HT1080 (cell line): Measurements from ENCODE around the gene EIF3K. TPM values are rescaled to one million over a fixed set of nuclear protein-coding genes. Genes with fewer than 3 reads are reported as not detected.

Experiments used
- DNase-seq: peaks from one replicate; pipeline ENCODE4 v3.0.0-alpha.2; 2015; ENCODE audit warnings: low read depth
- total RNA-seq: library from RNA; depleted of rRNA; stranded (reverse); fragments of >200 nt; shearing (Covaris generic); gene quantifications from 2 replicates; pipeline ENCODE4 v1.2.3, GENCODE V29; 2014

EIF3K gene
- total RNA-seq, 1 experiment from 2014 or later = 564 TPM

DNA sequence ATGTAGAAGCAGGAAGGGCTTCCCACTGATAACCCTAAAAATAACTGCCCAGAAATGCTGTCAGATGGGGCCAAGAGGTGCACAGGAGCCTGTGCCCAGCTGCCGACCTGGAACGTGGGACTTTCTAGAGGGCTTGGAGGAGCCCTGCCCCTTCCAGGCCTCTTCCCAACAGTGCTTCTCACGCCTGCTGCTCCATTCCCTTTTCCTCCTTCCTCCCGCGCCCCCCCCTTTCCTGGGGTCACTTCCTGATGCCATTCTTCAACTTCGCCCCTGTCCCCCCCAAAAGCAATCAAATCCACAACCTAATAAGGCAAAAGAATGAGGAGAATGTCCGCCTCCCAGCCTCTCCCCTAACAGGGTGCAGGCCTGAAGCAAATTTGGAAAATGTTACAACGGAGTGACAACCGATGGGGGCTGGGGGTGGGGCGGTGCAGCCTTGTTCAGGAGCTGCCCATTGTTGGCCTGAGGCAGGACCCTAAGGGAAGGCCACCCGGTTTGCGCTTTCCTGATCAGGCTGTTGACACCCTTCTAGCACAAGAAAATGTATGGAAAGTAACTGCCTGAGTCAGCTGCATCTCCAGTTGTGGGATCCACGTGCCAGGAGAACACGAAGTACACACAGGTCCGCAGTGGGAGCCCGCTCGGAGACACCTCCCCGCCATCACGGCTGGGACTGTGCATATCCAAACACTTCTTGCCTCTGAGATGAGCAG is 47.1 kb downstream of the EIF3K start:
- no peak for DNase-seq

- DNase-seq = peak; percentile 77
These were observed 47.9 kb downstream of the EIF3K start for GRCh38 chr19:38666663-38667511.

- DNase-seq = peak; percentile 65
These were observed 48.7 kb downstream of the EIF3K start for GRCh38 chr19:38667661-38668171.

DNA sequence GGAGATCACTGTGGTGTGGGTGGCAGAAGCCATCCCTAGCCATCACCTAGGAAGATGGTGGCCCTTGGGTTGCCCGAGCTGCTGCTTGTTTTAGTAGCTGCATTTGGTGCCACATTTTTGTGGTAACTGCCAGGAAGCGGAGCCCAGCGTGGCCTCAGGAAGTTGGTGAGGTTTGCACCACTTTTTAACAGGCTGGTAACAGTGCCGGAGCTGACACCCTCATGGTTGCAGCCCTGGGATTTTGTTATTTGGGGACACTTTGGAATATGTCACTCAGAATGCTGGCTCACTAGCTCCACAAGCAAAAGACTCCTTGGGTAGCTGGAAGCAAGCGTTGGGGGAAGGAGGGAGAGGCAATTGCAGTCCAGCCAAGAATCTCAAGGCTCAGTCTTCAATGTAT is 50.6 kb downstream of the EIF3K start:
- DNase-seq = no peak

DNA sequence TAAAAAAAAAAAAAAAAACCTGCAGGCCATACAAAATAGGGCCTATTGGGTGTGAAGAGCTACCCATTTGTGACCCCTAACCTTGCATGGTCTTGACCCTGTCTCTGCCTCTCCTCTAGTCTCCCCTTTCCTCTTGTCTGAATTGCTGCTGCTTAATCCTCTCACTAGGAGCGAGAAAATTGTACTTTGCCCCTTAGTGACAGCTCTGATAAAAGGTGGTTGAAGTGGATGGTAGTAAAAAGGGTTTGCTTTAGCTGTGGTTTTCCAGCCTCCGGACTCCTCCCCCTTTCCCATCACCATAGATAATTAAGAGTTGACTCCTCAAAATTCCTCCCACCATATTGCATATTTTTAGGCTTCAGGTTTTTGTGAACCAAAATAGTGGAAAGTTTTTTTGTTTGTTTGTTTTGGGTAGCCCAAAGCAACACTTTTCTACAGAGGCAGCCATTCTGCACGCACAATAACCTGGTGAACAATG is 52.0 kb downstream of the EIF3K start:
- no peak for DNase-seq

GRCh38 chr19:38671654-38672053 is 52.7 kb downstream of the EIF3K start:
- no peak for DNase-seq

GRCh38 chr19:38673030-38673429 is 54.0 kb downstream of the EIF3K start:
- no peak for DNase-seq

DNA sequence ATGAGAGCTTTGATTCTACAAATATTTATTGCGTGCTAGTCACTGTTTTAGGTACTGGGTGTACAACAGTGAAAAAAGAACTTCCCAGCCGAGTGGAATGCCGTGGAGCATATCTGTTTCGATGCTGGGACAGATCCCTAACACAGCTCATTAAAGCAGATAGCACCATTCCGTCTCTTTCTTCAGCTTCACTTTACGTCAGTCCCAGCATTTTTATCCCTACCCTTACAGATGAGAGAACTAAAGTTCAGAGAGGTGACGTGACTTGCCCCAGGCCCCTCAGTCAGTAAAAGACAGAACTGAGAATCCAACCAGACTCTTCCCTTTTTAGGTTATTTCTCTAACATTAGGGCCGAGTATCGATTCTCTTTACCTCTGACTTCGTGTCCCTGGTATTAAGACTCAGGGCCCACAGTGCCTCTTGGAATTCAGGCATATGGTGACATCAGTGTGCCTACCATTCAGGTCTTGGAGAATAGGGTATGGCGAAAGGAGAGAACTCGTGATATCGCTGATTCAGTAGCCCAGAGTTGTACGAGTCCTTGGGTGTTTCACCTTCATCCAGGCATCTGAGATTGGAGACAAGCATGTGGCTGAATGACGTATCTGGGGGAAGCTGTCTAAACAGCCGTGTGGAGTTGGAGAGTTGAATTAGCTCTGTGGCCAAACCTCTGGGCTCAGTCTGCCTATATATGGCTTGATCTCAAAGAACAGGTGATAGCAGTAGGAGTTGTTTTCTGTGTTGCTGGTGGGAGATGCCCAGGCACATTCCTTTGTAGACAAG is 55.6 kb downstream of the EIF3K start:
- no peak for DNase-seq

- DNase-seq = no peak
These were observed 56.6 kb downstream of the EIF3K start for GRCh38 chr19:38675611-38676010.

GRCh38 chr19:38676023-38676877 is 57.3 kb downstream of the EIF3K start:
- DNase-seq = peak; percentile 88

DNA sequence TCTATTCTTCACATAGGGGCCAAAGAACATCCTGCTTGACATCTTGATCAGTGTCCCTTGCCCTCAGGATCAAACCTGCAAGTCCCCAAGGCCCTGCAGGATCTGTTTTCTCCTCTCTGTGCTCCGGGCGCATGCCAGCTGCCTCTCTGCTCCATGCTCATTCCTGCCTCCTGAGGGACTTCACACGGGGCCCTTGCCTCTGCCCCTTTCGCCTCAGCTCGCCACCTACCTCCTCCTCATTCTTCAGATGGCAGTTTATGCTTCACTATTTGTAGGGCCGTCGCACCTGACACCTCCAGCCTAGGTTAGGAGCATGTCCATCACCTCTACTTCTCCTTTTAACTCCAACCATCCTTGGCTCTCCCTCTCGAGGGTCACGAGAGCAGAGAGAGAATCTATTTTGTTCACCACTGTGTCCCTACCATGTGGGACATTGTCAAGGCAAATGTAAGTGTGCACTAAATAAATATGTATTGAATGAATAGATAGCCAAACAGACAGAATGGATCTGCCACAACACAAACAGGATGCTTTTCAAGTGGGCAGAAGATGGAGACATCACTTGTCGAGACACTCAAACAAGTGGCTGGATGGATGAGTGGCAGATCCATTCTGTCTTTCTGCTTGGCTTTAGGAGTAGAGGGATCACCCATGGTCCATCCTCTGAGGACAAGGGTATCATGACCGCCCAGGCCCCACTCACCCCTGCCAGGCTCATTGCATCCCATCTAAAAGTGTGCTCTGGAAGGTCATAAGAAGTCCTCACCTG is 58.1 kb downstream of the EIF3K start:
- no peak for DNase-seq

DNA sequence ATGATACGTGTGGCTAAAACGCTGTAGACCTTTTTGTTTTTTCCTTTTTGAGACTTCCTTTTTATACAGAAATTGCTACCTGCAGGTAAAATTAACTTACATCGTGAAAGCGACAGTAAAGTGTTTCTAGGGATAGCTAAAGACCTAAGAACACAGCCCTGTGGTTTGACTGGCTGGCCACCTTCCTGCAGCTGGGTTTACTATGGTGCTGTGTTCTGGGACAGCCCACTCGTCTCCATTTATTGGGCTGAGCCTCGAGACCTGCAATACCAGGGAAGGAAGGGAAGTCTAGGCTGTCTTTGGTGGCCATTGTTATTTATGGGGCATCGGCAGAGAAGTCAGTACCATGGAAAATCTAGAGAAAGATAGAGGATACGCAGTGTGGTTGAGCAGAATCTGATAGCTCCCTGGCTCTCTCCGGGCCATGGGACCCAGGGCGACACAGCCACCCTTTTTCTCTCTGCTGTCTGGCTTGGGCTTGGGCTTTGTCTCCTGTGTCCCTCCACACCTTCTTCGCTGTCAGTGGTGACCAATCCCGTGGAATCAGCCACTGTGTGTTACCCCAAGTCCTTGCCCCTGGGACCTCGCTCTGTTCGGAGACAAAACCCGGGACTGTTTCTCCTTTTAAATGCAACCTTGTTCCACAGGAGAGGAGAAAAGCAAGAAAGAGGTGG is 59.4 kb downstream of the EIF3K start:
- no peak for DNase-seq

- no peak for DNase-seq
These were observed 60.0 kb downstream of the EIF3K start for GRCh38 chr19:38678891-38679494.

- DNase-seq = peak; percentile 47
These were observed 60.9 kb downstream of the EIF3K start for GRCh38 chr19:38679839-38680238.

DNA sequence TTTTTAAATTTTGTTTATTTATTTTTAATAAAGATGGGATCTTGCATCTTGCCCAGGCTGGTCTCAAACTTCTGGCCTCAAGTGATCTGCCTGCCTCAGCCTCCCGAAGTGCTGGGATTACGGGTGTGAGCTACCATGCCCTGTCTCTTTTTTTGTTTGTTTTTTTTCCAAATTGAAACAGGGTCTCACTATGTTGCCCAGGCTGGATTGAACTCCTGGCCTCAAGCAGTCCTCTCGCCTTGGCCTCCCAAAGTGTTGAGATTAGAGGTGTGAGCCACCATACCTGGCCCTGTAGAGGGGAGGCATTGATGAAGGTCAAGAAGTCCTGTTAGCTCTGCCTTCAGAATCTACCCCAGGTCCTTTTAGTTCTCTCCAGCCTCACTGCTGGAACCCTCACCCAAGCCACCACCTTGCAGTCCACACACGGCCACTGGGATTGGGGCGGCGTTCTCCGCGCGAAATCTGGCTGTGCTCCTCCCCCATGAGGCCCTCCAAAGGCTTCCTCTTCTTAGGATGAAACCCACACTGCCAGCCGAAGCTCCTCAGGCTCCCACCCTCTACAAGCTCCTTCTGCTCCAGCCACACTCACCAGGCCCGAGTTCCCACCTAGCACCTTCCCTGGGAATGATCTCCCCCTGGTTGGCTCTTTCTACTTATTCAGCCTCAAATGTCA is 63.3 kb downstream of the EIF3K start:
- no peak for DNase-seq

DNA sequence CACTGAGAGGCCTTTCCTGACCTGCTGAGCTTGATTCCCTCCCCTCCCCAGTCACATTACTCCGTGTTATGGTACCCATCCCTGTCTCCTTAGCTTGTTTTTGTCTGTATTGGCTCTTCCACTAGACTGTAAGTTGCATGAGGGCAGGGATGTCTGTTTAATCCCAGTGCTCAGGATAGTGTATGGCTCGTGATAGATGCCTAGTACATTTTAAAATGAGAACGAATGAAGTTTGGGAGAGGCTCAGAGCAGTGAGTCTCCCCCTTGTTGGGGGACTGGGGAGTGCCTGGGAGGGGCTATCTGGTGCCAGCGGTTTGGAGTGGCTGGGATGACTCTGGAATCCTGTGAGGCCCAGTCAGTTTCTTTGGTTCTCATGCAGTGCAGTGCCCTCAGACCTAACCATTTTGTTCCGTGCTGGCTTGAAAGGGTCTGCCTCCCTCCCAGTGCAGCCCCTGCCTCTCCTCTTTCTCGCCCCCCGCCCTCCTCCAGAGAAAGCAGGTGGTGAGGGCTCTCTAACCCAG is 63.9 kb downstream of the EIF3K start:
- no peak for DNase-seq

- peak; percentile 98 for DNase-seq
These were observed 64.5 kb downstream of the EIF3K start for GRCh38 chr19:38683393-38684077.
